NCI-H2029 treated with DMSO at 0.1 percent for 48 hours (cell line): ENCODE results near the gene LMX1A.

ENCODE experiments used
- DNase-seq: peaks from one replicate; lab custom pipeline; 2025; lab: John Stamatoyannopoulos, UW

LMX1A gene

DNA sequence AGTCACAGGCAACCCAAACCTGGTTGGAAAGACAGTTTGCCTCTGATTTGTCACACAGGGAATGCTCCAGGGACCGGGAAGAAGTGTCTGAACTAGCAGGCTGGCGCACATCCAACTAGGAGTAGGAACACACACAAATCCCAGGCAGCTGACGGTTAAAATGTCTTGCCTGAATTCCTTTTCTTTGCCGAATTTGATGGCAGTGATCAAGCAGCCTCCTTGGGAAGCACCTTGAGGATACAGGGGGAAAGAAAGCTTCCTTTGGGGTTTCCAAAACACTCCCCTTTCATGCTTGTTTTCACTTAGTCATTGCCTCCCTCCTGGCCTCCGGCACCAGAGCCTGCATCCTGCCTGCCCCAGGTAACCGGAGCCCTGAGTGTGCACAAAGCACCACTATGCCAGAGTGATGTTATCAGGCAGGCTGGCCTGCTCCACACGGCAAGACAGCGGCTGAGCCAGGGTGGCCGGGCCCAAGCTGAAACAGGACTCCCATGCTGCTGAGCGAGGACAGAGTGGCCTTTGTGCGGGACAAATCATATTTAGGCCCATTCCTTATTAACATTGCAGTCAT lies 193.8 kb downstream of the LMX1A start:
- peak; percentile 36 for DNase-seq

DNA sequence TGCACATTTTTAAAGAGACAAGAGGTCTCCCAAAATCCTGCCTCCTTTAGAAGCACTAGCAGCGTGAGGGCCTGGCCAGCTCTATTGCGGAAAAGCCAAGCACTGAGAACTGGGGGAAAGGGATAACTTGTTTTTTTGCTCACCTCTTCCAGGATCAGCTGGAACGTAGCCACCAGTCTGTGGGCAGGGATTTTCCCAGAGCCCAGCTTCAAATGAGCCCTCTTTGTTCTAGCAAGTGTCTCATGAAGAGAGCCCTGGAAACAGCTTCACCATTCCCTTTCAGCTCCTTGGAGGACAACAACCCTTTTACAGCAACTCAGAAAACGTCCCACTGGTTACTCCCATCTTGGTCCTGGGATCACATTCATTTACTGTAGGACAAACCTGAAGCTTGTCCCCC lies 195.4 kb downstream of the LMX1A start:
- DNase-seq, result no peak

DNA sequence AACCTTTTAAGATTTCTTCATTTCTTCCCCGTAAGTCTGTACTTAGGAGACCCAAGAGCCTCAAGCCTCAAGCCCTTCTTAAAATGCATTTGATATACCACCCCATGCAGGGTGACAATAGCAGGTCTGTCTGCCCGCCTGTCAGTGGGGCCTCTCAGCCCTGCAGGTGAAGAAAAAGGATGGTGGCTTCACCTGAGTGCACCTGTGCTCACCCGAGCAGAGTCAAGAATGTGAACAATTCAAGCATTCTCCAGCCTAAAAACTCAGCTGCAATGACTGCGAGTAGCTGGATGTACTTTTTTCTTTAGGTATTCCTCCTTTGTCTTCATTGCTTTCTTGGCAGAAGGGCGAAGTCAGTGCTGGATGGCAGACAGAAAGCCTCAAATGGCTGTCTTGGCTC lies 203.3 kb downstream of the LMX1A start:
- DNase-seq, result no peak

DNA sequence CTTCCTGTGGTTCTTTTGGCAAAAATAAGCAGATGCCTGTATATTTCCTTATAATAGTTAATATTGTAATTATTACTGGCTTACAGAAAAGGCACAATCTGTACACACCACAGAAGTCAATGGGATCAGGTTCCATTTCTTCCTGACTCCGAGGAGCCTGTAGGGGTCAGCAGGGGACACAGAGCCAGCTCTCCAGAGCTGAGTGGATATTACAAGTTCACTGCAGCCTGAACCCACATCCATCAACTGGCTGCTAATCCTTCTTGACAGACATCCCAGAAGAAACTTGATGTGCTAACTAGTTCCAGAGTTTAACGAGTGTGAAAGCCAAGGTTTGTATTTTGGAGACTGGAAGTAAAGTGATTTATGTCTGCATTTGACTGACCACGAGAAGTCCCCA lies 203.8 kb downstream of the LMX1A start:
- no peak for DNase-seq

DNA sequence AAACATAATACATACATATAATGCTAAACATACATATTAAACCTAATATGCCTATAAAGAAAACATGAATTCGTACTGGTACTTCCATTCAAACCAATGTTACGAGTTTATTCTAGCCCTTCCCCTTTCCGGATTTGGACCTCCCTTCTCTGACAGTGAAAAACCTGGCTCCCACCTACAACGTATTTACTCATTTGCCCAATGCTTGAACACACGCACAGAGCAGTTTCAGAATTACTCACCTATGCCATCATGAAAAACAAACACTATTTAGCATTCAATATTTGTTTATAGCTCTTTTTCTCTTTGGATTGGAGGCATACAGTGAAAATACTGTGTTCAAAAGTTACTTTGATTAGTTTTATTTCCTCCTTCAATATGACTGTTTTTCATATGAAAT lies 204.4 kb downstream of the LMX1A start:
- DNase-seq, result no peak
